Mononuclear cell (primary cell): ENCODE data around the gene CACNA1E. TPM values are rescaled to one million over a fixed set of nuclear protein-coding genes. Genes with fewer than 3 reads are reported as not detected.

Experiments used
- H3K27me3 ChIP-seq: 2 replicates; pipeline ENCODE4 v1.6.0; 2011; ENCODE audit warnings: low read length, control low read depth; ENCODE audit not compliant: insufficient read depth
- H3K4me1 ChIP-seq: 2 replicates; pipeline ENCODE4 v1.5.1; 2011; ENCODE audit warnings: mild to moderate bottlenecking, low read length, control low read depth; ENCODE audit not compliant: insufficient read depth
- H3K4me3 ChIP-seq: 2 replicates; pipeline ENCODE4 v1.5.1; 2011; ENCODE audit warnings: mild to moderate bottlenecking, low read length, moderate library complexity
- H3K9me3 ChIP-seq: 2 replicates; pipeline ENCODE4 v1.5.1; 2011; ENCODE audit warnings: low read depth, mild to moderate bottlenecking, control low read depth, low read length
- total RNA-seq: library from RNA; depleted of rRNA; stranded (reverse); fragments of >200 nt; gene quantifications from one replicate; pipeline ENCODE4 v1.2.3, GENCODE V29; 2012

CACNA1E gene
- total RNA-seq, 1 donor: under 0.01 TPM

- Histone ChIP-seq H3K9me3 (no peaks in the 10 kb centered on the region), H3K4me1 (no peaks in the 10 kb centered on the region), H3K27me3 (no peaks in the 10 kb centered on the region), H3K4me3 (no peak overlapping the region)
These were observed 75.1 kb downstream of the CACNA1E start for GRCh38 chr1:181558416-181558815.

DNA sequence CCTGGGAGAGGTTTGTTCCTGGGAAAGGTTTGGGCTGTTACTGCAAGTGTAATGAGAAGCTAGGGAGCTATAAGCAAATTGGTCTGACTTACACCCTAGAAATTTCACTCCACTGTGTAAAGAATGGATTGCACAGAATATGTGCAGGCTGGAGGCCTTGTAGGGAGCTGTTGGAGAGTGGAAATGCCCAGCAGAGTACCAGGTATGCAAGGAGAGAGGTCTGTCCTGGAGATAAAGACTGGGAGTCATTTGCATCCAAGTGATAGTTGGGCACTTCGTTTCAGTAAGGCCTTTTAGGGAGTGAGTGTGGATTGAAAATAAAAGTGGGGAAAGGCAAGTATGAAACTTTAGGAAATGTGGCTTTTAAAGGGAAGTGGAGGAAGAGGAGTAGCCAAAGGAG is 75.8 kb downstream of the CACNA1E start:
- Histone ChIP-seq H3K4me3 (no peak overlapping the region), H3K4me1 (no peaks in the 10 kb centered on the region), H3K27me3 (no peaks in the 10 kb centered on the region), H3K9me3 (no peaks in the 10 kb centered on the region)

- H3K9me3 ChIP-seq: no peaks in the 10 kb centered on the region
- H3K4me1 ChIP-seq: no peaks in the 10 kb centered on the region
- H3K27me3 ChIP-seq: no peaks in the 10 kb centered on the region
- no peak overlapping the region for H3K4me3 ChIP-seq
These were observed 79.1 kb downstream of the CACNA1E start for GRCh38 chr1:181562395-181562794.

DNA sequence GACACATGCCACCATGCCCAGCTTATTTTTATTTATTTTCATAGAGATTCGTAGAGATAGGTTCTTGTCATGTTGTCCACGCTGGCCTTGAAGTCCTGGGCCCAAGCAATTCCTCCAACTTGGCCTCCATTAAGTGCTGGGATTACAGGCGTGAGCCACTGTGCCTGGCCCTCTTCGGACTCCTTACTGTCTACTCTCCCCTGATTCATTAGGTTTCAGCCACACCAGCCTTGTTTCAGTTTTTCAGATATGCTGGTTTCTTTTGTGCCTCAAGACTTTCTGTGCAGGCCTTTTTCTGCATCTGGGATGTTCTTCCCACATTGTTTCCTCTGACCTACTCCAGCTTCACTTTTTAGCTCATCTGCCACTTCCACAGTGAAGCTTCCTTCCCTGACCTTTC is 85.4 kb downstream of the CACNA1E start:
- Histone ChIP-seq H3K4me1 (no peaks in the 10 kb centered on the region), H3K4me3 (no peak overlapping the region), H3K9me3 (no peaks in the 10 kb centered on the region), H3K27me3 (no peaks in the 10 kb centered on the region)

GRCh38 chr1:181577475-181577874 is 94.2 kb downstream of the CACNA1E start:
- H3K4me3 ChIP-seq: no peak overlapping the region
- H3K9me3 ChIP-seq: no peaks in the 10 kb centered on the region
- H3K4me1 ChIP-seq: no peaks in the 10 kb centered on the region
- no peaks in the 10 kb centered on the region for H3K27me3 ChIP-seq

DNA sequence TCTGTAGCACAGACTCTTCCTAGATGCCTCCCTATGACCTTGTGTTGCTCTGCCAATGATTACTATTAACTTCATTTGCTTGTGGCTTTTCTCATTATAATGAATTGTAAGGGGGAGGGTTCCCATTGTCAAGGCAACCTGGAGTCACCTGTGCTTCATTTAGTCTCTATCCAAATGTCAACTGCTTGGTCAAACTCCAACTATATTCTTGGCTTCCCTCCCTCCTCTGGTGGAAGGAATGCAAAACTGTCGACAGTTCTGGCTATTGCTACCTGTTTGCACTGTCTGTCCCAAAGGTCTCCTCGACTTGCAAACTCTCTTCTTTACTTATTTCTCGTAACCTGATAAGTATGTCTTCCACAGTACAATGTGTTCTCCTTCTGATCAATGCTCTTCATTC is 100.3 kb downstream of the CACNA1E start:
- H3K9me3 ChIP-seq: no peaks in the 10 kb centered on the region
- H3K27me3 ChIP-seq: no peaks in the 10 kb centered on the region
- H3K4me1 ChIP-seq: no peaks in the 10 kb centered on the region
- H3K4me3 ChIP-seq: no peak overlapping the region

DNA sequence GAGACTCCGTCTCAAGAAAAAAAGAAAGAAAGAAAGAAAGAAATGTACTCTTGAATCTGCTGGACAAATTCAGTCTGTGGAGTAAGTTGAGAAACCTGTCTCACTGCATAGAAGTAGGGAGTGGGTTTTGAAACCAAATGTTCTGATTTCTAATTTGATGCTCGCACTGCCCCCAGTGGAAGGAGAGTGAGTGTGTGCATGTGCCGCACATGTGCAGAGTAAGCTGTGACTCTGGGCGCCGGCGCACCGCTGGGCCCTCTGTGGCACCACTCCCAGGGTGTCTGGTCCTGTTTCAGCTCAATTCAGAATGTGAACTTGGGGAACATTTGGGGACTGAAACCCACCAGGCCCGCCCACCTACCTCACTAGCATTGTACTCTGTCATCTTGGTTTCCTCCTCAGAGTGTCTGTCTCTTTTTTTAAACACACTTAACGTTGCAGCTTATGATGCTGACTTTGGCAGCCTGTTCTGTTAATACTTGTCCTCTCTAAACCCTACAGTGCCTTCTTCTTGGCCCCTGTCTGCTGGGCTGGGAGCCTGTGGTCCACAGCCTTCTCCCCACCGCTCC is 104.6 kb downstream of the CACNA1E start:
- no peak overlapping the region for H3K4me3 ChIP-seq

DNA sequence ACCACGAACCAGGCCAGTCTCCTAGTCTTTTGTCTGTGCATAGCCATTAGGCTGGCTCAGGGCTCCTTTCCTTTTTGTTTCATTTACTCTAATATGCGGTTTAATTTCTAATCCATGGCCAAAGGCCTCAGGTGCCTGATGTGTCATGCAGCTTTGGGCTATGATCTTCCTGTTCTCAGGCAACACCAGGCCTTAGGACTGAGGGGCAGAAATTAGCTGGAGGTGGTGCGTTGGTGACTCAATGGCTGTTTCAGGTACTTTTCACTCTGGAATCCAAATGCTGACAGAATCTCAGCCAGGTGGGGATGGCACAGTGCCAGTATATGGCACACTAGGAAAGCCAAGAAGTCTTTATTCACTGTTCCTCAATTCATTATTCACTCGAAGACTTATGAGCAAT is 105.3 kb downstream of the CACNA1E start:
- Histone ChIP-seq H3K4me1 (no peaks in the 10 kb centered on the region), H3K4me3 (no peak overlapping the region), H3K9me3 (no peaks in the 10 kb centered on the region)

More for the DNA sequence above, 104.6 kb downstream of the CACNA1E start:
- H3K4me1 ChIP-seq: no peaks in the 10 kb centered on the region
- no peaks in the 10 kb centered on the region for H3K9me3 ChIP-seq
- no peaks in the 10 kb centered on the region for H3K27me3 ChIP-seq

DNA sequence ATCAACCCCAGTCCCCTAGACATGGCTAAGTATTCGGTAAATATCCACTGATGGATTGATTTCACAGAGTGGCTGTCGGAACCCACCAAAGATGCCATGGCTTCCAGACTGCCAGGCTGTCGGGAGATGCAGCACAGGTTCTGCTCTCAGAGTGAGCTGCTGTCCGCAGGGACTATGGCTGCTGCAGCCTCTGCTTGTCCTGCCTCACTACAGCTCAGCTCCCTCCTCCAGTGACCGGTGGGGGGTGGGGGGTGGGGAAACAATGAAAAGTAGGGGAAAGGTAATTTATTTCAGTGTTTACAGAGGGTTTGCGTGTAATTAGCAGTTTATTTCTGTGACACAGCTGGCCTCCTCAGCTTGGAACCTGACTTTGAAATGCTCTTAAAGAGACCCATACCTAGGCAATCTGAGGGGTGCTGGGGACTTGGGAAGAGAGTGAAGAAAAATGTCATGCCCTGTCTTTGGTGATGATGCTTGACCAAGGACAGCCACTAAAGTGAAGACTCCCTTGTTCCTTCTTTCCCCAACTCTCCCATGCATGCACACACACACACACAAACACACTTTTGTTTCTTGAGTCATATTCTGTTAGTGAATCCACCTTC is 109.0 kb downstream of the CACNA1E start:
- Histone ChIP-seq H3K4me1 (no peaks in the 10 kb centered on the region), H3K27me3 (no peaks in the 10 kb centered on the region), H3K9me3 (no peaks in the 10 kb centered on the region), H3K4me3 (no peak overlapping the region)

More for the DNA sequence above, 105.3 kb downstream of the CACNA1E start:
- no peaks in the 10 kb centered on the region for H3K27me3 ChIP-seq

DNA sequence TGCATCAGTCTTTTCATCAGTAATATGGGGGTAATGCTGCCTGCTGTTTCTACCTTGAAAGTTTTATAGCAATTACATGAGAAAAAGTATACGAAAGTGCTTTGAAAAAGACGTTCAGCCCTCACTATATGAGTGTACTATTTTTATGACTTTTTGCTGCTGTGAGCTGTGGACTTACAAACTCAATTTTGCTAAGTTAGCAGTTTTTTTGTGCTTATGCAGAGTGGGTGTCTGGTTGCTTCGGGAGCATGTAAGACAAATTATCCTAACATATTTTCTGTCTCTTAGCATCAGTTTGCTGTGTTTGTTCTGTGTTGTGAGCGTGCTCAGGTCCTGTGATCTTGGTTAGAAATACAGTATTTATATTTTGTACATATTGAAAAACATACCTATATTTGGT is 109.7 kb downstream of the CACNA1E start:
- Histone ChIP-seq H3K4me3 (no peak overlapping the region), H3K27me3 (no peaks in the 10 kb centered on the region), H3K4me1 (no peaks in the 10 kb centered on the region), H3K9me3 (no peaks in the 10 kb centered on the region)

DNA sequence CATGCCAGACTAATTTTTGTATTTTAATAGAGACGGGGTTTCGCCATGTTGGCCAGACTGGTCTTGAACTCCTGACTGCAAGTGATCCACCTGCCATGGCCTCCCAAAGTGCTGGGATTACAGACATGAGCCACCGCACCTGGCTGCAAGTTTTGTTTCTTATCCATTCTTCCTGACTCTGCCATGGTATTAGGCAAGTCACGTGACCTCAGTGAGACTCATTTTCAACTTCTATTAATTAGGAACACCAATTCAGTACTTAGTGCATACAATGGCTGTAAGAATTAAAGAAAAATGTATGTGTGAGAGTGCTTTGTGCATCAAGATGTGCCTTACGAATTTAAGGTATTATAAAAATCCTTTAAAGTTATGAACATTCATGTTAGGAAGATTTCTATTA is 111.2 kb downstream of the CACNA1E start:
- Histone ChIP-seq H3K9me3 (no peaks in the 10 kb centered on the region), H3K27me3 (no peaks in the 10 kb centered on the region), H3K4me1 (no peaks in the 10 kb centered on the region), H3K4me3 (no peak overlapping the region)

- H3K4me3 ChIP-seq: no peak overlapping the region
- H3K27me3 ChIP-seq: no peaks in the 10 kb centered on the region
- H3K9me3 ChIP-seq: no peaks in the 10 kb centered on the region
These were observed 111.9 kb downstream of the CACNA1E start for GRCh38 chr1:181595234-181595633.

DNA sequence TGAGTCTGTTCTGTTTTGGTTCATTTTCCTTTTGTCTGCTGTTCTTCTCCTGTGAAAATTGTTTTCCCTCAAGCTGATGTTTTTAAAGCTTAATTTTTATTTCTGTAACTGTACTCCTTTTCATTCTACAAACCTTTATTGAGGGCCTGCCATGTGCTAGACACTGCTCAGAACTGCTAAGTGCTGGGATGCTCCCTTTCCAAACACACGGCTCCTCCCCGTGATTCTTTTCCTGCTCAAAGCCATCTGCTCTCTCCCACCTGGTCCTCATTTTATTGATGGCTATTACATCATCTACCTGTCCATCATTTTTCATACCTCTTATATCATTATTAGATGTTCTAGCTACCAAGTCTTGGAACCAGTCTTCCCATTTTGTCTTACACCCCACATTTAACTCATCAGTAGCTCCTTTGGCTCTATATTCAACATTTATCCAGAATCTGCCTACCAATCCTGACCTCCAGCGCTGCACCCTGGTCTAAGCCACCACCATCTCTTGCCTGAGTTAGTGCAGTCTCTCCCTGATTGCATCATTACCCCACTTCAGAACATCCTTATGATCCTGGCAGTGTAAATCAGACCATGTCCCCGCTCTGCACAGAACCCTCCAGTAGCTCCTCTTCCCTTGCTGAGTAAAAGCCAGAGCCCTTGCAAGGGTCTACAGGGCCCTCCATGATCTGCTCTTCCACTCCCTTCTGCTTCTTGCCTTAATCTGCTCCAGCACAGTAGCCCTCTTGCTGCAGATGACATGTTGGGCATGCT is 118.1 kb downstream of the CACNA1E start:
- Histone ChIP-seq H3K4me3 (no peak overlapping the region), H3K9me3 (no peaks in the 10 kb centered on the region), H3K4me1 (no peaks in the 10 kb centered on the region), H3K27me3 (no peaks in the 10 kb centered on the region)

More at GRCh38 chr1:181595234-181595633, 111.9 kb downstream of the CACNA1E start:
- H3K4me1 ChIP-seq: no peaks in the 10 kb centered on the region

DNA sequence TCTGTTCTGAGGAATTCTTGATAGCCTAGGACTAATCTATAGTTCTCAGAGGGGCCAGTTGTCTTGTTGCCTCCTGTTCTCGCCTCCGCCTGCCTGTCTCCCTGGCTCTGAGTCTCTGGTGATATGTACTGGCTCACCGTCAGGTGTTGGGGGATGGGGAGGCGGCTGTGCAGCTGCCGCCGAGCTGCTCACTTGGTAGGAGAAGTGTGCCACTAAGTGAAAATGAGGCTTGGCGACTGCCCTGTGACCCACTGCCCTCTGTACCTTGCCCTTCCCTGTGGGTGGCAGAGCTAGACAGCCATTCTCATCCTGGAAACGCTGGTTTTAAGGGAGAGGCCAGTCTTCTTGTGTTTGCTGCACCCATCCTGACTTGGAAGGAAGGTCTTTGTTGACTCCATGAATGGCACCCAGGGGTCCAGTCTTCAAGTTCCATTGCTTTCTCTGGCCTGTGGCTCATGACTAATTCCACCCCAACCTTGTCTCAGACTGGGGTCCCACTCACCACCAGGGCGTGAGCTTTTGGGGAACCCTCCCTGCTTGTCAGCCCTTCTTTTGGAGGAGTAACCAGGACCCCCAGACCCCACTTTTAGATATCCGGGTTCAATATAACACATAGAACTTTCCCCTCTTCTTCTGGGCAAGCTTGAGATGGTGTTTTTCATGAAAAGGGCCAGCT is 120.6 kb downstream of the CACNA1E start:
- H3K4me3 ChIP-seq: no peak overlapping the region
- H3K9me3 ChIP-seq: no peaks in the 10 kb centered on the region
- H3K4me1 ChIP-seq: no peaks in the 10 kb centered on the region
- no peaks in the 10 kb centered on the region for H3K27me3 ChIP-seq

GRCh38 chr1:181604482-181605249 is 121.3 kb downstream of the CACNA1E start:
- H3K4me1 ChIP-seq: no peaks in the 10 kb centered on the region

More at GRCh38 chr1:181604482-181605249, 121.3 kb downstream of the CACNA1E start:
- Histone ChIP-seq H3K4me3 (no peak overlapping the region), H3K27me3 (no peaks in the 10 kb centered on the region), H3K9me3 (no peaks in the 10 kb centered on the region)
